ENCODE measurements around the gene BAG2. TPM values are rescaled to one million over a fixed set of nuclear protein-coding genes. Genes with fewer than 3 reads are reported as not detected.

BAG2 gene
- total RNA-seq, 1 donor from 2014 or later = 8.2 TPM

DNA sequence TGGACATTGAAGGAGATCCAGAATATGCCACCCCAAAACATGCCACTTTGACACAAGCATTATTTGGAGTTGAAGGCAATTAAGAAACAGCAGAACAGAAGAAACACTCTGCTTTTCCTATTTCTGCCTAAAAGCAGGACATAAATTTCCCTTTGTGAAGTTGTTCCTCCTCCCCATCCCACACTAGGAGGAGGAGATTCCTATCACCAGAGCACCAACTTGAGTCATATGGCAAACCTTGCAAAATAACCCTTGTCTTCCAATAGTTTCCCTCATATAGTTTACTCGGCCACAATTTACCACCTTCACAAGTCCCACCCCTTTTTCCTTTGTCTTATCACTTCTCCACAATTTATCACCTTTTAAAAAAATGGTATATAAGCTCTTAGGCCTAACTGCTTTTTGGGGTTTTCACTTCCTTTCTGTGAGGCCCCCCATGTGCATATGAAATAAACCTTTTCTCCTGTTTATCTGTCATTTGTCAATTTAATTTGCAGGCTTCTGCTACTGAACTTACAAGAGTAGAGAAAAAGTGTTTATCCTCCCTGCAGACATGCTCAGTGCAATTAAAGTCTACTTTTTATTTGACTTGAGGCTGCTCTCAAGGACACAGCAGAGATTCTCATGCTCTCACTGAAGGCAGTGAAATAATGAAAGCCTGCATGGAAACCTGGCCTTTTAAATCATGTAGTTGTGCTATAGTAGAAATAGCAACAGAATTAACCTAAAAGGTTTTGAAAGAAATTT, 52.8 kb downstream of the BAG2 start:
- no peak overlapping the region for H3K4me3 ChIP-seq (ENCODE audit: low read depth, low read length)
- no peak for DNase-seq (ENCODE audit: low read depth)
- TF ChIP-seq, protein P1, sequence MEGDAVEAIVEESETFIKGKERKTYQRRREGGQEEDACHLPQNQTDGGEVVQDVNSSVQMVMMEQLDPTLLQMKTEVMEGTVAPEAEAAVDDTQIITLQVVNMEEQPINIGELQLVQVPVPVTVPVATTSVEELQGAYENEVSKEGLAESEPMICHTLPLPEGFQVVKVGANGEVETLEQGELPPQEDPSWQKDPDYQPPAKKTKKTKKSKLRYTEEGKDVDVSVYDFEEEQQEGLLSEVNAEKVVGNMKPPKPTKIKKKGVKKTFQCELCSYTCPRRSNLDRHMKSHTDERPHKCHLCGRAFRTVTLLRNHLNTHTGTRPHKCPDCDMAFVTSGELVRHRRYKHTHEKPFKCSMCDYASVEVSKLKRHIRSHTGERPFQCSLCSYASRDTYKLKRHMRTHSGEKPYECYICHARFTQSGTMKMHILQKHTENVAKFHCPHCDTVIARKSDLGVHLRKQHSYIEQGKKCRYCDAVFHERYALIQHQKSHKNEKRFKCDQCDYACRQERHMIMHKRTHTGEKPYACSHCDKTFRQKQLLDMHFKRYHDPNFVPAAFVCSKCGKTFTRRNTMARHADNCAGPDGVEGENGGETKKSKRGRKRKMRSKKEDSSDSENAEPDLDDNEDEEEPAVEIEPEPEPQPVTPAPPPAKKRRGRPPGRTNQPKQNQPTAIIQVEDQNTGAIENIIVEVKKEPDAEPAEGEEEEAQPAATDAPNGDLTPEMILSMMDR (conservative IDR thresholded peaks at IDR 0.05; ENCODE audit: low read depth, low read length) = no peak

- H3K4me3 ChIP-seq (ENCODE audit: low read depth, low read length) = no peak overlapping the region
- no peak for DNase-seq (ENCODE audit: low read depth)
- TF ChIP-seq, protein P1 (conservative IDR thresholded peaks at IDR 0.05; ENCODE audit: low read depth, low read length) = no peak
These were observed 54.1 kb downstream of the BAG2 start for GRCh38 chr6:57226221-57226620.

Other genes with a start within 250 kb of the BAG2 start
- gene BEND6, start 217.2 kb upstream of the BAG2 start, total RNA-seq = 2.6 and 6.1 TPM in 2 replicates
- gene KIAA1586, start 125.6 kb upstream of the BAG2 start, total RNA-seq = 7.2 and 7.5 TPM in 2 replicates
- gene ZNF451, start 82.1 kb upstream of the BAG2 start, total RNA-seq = 16.4 and 24.9 TPM in 2 replicates
- 10.2 and 14.8 TPM in 2 replicates for gene RAB23, start 50.0 kb downstream of the BAG2 start, total RNA-seq
- 21.0 and 40.7 TPM in 2 replicates for gene PRIM2, start 145.3 kb downstream of the BAG2 start, total RNA-seq

Data from epithelial cell of proximal tubule (primary cell).